Suprapubic skin (tissue), 4 donors: ENCODE results near the gene CRLF3. TPM values are rescaled to one million over a fixed set of nuclear protein-coding genes. Genes with fewer than 3 reads are reported as not detected.
"Not testable (repeated sequence)": the region's sequence is repeated elsewhere in the genome, so short reads cannot be mapped to it uniquely, and the experiment has no call there.

Experiments
- DNase-seq, 2 donors: peaks; one replicate each; pipeline ENCODE4 v3.0.0-alpha.2; 2019; ENCODE audit warnings: low spot score in 2 of 2
- H3K27ac ChIP-seq: fragments of 200-600 bp; sonication (generic); one replicate; pipeline ENCODE4 v1.5.1; 2019
- H3K27me3 ChIP-seq: fragments of 200-600 bp; sonication (generic); one replicate; pipeline ENCODE4 v1.5.1; 2019
- H3K36me3 ChIP-seq: fragments of 200-600 bp; sonication (generic); one replicate; pipeline ENCODE4 v1.5.1; 2019
- H3K4me1 ChIP-seq: fragments of 200-600 bp; sonication (generic); one replicate; pipeline ENCODE4 v1.5.1; 2019
- H3K4me3 ChIP-seq: fragments of 200-600 bp; sonication (generic); one replicate; pipeline ENCODE4 v1.5.1; 2019; ENCODE audit warnings: mild to moderate bottlenecking
- H3K9me3 ChIP-seq: fragments of 200-600 bp; sonication (generic); one replicate; pipeline ENCODE4 v1.5.1; 2019
- WGBS: methylation state at CpG from one replicate; pipeline ENCODE4 v1.1.5; 2018; 5-methylcytosine and 5-hydroxymethylcytosine counted together
- total RNA-seq, 4 donors: library from RNA; depleted of rRNA; stranded (reverse); fragments of >200 nt; gene quantifications; one replicate each; pipeline ENCODE4 v1.1.0, GENCODE V29; 2016

Gene CRLF3
- total RNA-seq, 4 donors from 2014 or later: 16.1 to 24.1 (median 19.2) TPM

DNA sequence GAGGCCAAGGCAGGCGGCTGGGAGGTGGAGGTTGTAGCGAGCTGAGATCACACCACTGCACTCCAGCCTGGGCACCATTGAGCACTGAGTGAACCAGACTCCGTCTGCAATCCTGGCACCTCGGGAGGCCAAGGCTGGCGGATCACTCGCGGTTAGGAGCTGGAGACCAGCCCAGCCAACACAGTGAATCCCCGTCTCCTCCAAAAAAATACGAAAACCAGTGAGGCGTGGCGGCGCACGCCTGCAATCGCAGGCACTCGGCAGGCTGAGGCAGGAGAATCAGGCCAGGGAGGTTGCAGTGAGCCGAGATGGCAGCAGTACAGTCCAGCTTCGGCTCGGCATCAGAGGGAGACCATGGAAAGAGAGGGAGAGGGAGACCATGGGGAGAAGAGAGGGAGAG is 88.1 kb downstream of the CRLF3 start:
- not testable (repeated sequence) for H3K9me3 ChIP-seq, H3K27me3 ChIP-seq, DNase-seq, H3K36me3 ChIP-seq, H3K4me3 ChIP-seq, H3K27ac ChIP-seq
- peaks cover 11% of the 10 kb centered on the region for H3K4me1 ChIP-seq
- 91% methylated on average over 15 of the region's 18 CpGs for WGBS

GRCh38 chr17:30735644-30736043 is 88.8 kb downstream of the CRLF3 start:
- WGBS: 78% methylated on average over 5 of the region's 5 CpGs
- DNase-seq: not testable (repeated sequence)

DNA sequence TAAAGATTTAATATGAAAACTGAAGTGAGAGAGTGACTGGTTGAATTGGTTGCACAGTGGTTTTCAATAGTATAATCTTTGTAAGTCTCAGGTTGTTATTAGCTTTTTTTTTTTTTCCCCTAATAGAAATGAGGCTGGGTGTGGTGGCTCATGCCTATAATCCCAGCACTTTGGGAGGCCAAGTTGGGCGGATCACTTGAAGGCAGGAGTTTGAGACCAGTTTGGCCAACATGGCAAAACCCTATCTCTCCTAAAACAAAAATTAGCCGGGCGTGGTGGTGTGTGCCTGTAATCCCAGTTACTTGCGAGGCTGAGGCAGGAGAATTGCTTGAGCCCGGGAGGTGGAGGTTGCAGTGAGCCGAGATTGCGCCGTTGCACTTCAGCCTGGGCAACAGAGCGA is 89.3 kb downstream of the CRLF3 start:
- not testable (repeated sequence) for H3K36me3 ChIP-seq, H3K9me3 ChIP-seq, H3K27ac ChIP-seq, H3K27me3 ChIP-seq, DNase-seq, H3K4me3 ChIP-seq
- WGBS: 86% methylated on average over 9 of the region's 9 CpGs
- H3K4me1 ChIP-seq: peaks cover 15% of the 10 kb centered on the region

More at GRCh38 chr17:30735644-30736043, 88.8 kb downstream of the CRLF3 start:
- not testable (repeated sequence) for H3K9me3 ChIP-seq, H3K27me3 ChIP-seq, H3K27ac ChIP-seq, H3K36me3 ChIP-seq, H3K4me3 ChIP-seq
- H3K4me1 ChIP-seq: peaks cover 14% of the 10 kb centered on the region

- not testable (repeated sequence) for H3K27me3 ChIP-seq, H3K4me3 ChIP-seq, H3K9me3 ChIP-seq, H3K36me3 ChIP-seq, DNase-seq, H3K27ac ChIP-seq
- WGBS: 92% methylated on average over 14 of the region's 14 CpGs
- peaks cover 15% of the 10 kb centered on the region for H3K4me1 ChIP-seq
These were observed 90.3 kb downstream of the CRLF3 start for GRCh38 chr17:30734153-30734552.

Other genes starting within 250 kb of the CRLF3 start
- gene ATAD5, start 7.3 kb upstream of the CRLF3 start, total RNA-seq: 1 to 10 TPM; 1.3 to 4.0 (median 2.3) TPM
- gene TEFM, start 81.5 kb upstream of the CRLF3 start, total RNA-seq: 10 to 100 TPM in 1 of 4 donors, 1 to 10 TPM in 3; 4.7 to 11.0 (median 6.3) TPM
- 10 to 100 TPM in 3 of 4 donors, 1 to 10 TPM in 1; 9.1 to 22.5 (median 17.7) TPM for gene ADAP2, start 97.3 kb upstream of the CRLF3 start, total RNA-seq
- 10 to 100 TPM; 29.0 to 35.9 (median 32.8) TPM for gene RNF135, start 146.3 kb upstream of the CRLF3 start, total RNA-seq